Aorta (tissue), 5 donors: Measurements from ENCODE around the gene RUNX2. TPM values are rescaled to one million over a fixed set of nuclear protein-coding genes. Genes with fewer than 3 reads are reported as not detected.

Experiments
- ATAC-seq: fragments of 200-7000 bp; cut with Tn5 transposase; one replicate; pipeline ENCODE4 v1.9.1; 2022; ENCODE audit warnings: moderate library complexity; ENCODE audit not compliant: low FRiP score
- DNase-seq, 2 donors: peaks; one replicate each; pipeline ENCODE4 v3.0.0-alpha.2; 2020
- H3K27ac ChIP-seq, 2 donors: one replicate each; pipeline ENCODE4 v1.5.1; 2013; ENCODE audit warnings: low read length in 2 of 2, mild to moderate bottlenecking in 2 of 2, moderate library complexity in 2 of 2, control low read depth in 1 of 2, inconsistent platforms in 1 of 2, low read depth in 1 of 2
- H3K27me3 ChIP-seq, 2 donors: one replicate each; pipeline ENCODE4 v1.6.1; 2013; ENCODE audit warnings: control low read depth in 1 of 2, low read length in 1 of 2, mild to moderate bottlenecking in 1 of 2, moderate library complexity in 1 of 2; ENCODE audit not compliant: insufficient read depth in 2 of 2, control insufficient read depth in 1 of 2
- H3K36me3 ChIP-seq, 2 donors: one replicate each; pipeline ENCODE4 v1.6.1; 2013; ENCODE audit warnings: control low read depth in 1 of 2, low read length in 1 of 2, mild to moderate bottlenecking in 1 of 2; ENCODE audit not compliant: insufficient read depth in 2 of 2, control insufficient read depth in 1 of 2
- H3K4me1 ChIP-seq, 2 donors: one replicate each; pipeline ENCODE4 v1.6.1; 2013; ENCODE audit warnings: low read length in 2 of 2, control low read depth in 1 of 2, mild to moderate bottlenecking in 1 of 2, moderate library complexity in 1 of 2; ENCODE audit not compliant: insufficient read depth in 2 of 2, control insufficient read depth in 1 of 2
- H3K4me3 ChIP-seq, 2 donors: one replicate each; pipeline ENCODE4 v1.5.1; 2013; ENCODE audit warnings: low read length in 2 of 2, control low read depth in 1 of 2, mild to moderate bottlenecking in 1 of 2
- H3K9me3 ChIP-seq: one replicate; pipeline ENCODE4 v1.6.1; 2013; ENCODE audit warnings: mild to moderate bottlenecking, low read length; ENCODE audit not compliant: control insufficient read depth
- WGBS, 2 donors: extraction: QIAGEN DNeasy Blood & Tissue Kit; methylation state at CpG; one replicate each; pipeline ENCODE4 v1.1.7; 2013; 5-methylcytosine and 5-hydroxymethylcytosine counted together
- intact Hi-C, 2 donors: fragments of 100-400 bp; cut with DNase I; formaldehyde crosslinking; loops; one replicate each; pipeline versions ENCODE4 v1.14.2 to v1.15.0; 2022
- polyA plus RNA-seq, 2 donors: library from polyadenylated mRNA; stranded (reverse); fragments of 200-250 nt; gene quantifications; one replicate each; pipeline ENCODE4 v1.2.3, GENCODE V29; 2013
- total RNA-seq, 2 donors: library from RNA; stranded (reverse); fragmentation: NEBNext Ultra II Directional; extraction: Animal tissue kit (Norgen Biotek cat#: 25700); gene quantifications; one replicate each; pipeline ENCODE4 v1.2.1, GENCODE V29; 2021
- donor health status: healthy with polysubstance abuse.
- donor health status: Bipolar disorder and iron deficiency.
- donor health status: DM: no; HTN: no; CAD: no.
- donor health status: DM: no; HTN: no; CAD: no.
- donor health status: DM: yes; HTN: yes; CAD: no.

Gene RUNX2
- total and polyA plus RNA-seq, 4 donors, result 1.0 to 5.4 (median 1.9) TPM

DNA sequence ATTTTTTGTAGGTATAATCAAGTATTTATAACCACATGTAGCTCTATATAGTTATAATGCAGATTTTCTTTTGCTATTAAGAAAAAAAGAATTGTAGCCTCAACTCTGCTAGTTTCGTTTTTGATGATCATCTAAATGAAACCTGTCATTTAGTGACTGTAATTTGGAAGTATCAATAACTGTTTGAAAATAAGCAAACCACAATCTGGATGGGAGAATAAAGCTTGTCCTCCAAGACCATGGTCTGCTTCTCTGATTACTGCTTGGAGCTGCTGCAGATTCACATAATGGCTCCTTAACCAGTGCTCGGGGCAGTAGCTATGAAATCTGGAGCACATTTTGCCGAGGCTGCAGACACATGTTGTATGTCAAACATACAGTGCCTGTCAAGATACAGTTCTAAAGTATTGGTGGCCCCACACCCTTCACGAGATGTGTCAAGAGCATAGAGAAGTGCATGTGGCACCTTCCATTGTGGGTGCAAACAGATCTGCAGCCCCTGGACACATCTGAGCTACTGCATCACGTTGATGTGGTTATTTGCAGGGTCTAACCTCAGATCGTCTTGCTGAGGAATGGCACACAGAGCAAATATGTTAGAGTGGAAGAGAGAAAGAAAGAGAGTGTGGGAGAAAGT, 305.3 kb downstream of the RUNX2 start:
- DNase-seq (no peak), ATAC-seq (no peak)
- H3K9me3 ChIP-seq, result peaks cover 1% of the 10 kb centered on the region
- H3K36me3 ChIP-seq, result no peaks in the 10 kb centered on the region
- H3K4me1 ChIP-seq, result no peaks in the 10 kb centered on the region
- no peak overlapping the region for H3K27ac ChIP-seq
- intact Hi-C loops, result no loop called here
- no peak overlapping the region for H3K4me3 ChIP-seq
- WGBS, 2 donors, result 54 to 75% methylated on average over 6 of the region's 6 CpGs
- no peaks in the 10 kb centered on the region for H3K27me3 ChIP-seq

DNA sequence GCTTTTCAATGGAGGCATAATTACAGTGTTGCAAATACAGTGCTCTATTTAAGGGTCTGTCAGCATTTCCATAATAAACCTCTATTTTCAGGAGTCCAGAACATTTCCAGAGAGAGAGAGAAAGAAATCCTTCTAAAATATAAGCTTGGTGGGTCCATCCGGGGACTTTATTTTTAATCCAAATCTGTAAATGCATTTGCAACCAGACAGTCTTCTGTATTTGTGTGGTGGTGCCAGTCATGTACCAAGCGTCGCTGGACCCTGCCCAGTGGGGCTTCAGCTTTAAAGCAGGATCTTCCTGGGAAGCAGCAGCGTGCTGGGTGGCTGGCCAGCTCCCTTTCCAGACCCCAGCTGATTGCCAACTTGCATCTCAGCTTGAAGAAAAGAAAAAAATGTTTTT, 306.1 kb downstream of the RUNX2 start:
- H3K27ac ChIP-seq, result no peak overlapping the region
- H3K4me1 ChIP-seq, result no peaks in the 10 kb centered on the region
- intact Hi-C loops, result no loop called here
- H3K4me3 ChIP-seq, result no peak overlapping the region
- DNase-seq, result no peak
- no peaks in the 10 kb centered on the region for H3K27me3 ChIP-seq
- no peaks in the 10 kb centered on the region for H3K36me3 ChIP-seq
- H3K9me3 ChIP-seq, result peaks cover 1% of the 10 kb centered on the region
- no peak for ATAC-seq
- 33 to 38% methylated on average over 4 of the region's 4 CpGs for WGBS, 2 donors

DNA sequence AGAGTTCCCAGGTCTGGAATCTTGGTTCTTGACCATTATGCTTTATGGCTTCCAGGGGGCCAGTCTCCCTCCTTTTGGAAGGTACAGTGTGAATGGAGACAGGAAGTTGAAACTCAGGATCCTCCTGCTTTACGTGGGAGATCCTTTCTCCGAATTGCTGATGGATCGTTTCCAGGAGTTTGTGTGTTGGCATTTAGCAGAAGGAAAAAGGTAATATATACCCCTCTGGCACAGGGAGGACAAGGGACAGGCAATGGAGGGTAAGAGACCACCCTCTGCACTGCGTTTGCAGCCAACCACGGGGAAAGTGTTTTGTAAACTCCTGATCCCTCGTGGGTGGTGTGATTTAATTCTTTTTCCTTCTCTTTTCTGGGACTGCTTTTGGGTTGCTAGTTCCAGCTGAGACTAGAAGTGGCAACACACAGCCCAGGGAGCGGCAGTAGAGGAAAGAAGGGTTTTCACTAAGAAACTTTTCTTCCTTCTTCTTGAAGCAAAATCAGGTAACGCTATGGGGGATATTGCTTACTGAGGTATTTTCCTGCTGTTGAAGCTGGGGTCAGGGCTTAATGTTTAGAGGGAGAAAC, 307.2 kb downstream of the RUNX2 start:
- intact Hi-C loops, result no loop called here
- Histone ChIP-seq H3K4me3 (no peak overlapping the region), H3K27me3 (no peaks in the 10 kb centered on the region), H3K36me3 (no peaks in the 10 kb centered on the region), H3K4me1 (no peaks in the 10 kb centered on the region), H3K27ac (no peak overlapping the region), H3K9me3 (no peaks in the 10 kb centered on the region)
- 50 to 58% methylated on average over 8 of the region's 8 CpGs for WGBS, 2 donors
- DNase-seq (no peak), ATAC-seq (no peak)

DNA sequence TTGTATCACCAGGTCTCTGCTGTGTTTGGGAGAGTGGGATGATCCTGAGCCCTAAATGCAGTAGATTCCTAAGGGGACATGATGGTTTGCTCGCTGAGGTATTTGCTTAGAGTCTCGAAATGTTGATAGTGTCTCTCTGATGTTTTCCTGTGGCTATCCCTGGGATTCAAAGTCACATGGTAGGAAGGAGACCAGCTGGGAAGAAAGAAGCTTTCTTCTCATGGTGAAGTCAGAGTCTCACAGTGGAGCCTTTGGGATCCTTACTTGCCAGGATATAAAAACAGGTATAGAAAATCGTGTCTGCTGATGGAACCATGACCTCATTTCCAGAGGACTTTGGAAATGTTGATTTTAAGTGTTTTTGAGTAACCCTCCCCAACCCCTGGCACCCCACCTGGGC, 308.9 kb downstream of the RUNX2 start:
- intact Hi-C loops, result no loop called here
- H3K9me3 ChIP-seq, result no peaks in the 10 kb centered on the region
- no peaks in the 10 kb centered on the region for H3K36me3 ChIP-seq
- H3K4me3 ChIP-seq, result no peak overlapping the region
- ATAC-seq, result no peak
- H3K27me3 ChIP-seq, result no peaks in the 10 kb centered on the region
- no peak overlapping the region for H3K27ac ChIP-seq
- H3K4me1 ChIP-seq, result no peaks in the 10 kb centered on the region
- 82 to 83% methylated on average over 3 of the region's 3 CpGs for WGBS, 2 donors
- no peak for DNase-seq

DNA sequence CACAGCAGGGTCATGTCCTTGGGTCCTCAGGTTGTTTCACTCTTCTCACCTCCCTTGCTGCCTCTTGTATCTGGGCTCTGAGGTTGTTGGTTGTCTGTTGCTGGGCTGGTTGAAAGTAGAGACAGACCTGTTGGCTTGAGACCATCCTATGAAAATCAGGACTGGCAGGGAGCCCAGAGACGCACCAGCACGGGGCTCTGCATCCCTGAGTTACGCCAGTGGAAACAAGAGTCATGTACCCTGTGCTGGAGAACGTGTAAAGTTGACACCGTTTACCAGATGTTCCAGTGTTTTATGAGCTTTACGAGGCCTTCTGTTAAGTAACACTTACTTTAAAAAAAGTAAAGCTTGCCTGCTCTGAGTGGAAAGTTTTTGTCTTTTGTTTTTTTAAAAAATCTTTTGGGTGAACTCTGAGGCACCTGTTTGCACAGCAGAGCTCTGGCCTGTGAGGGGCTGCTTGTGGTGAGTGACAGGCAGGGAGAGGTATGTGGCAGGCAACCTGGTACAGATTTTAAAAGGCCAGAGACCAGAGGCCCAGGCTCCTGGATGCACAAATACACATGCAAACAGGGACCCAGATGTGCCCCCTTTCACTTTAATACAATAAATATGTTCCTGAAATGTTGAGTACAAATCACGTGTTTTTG, 309.6 kb downstream of the RUNX2 start:
- H3K27ac ChIP-seq, result no peak overlapping the region
- H3K36me3 ChIP-seq, result no peaks in the 10 kb centered on the region
- DNase-seq (no peak), ATAC-seq (no peak)
- no peaks in the 10 kb centered on the region for H3K9me3 ChIP-seq
- 48 to 59% methylated on average over 7 of the region's 7 CpGs for whole genome bisulfite sequencing, 2 donors
- H3K4me3 ChIP-seq, result no peak overlapping the region
- no peaks in the 10 kb centered on the region for H3K27me3 ChIP-seq
- intact Hi-C loops, result no loop called here
- no peaks in the 10 kb centered on the region for H3K4me1 ChIP-seq

DNA sequence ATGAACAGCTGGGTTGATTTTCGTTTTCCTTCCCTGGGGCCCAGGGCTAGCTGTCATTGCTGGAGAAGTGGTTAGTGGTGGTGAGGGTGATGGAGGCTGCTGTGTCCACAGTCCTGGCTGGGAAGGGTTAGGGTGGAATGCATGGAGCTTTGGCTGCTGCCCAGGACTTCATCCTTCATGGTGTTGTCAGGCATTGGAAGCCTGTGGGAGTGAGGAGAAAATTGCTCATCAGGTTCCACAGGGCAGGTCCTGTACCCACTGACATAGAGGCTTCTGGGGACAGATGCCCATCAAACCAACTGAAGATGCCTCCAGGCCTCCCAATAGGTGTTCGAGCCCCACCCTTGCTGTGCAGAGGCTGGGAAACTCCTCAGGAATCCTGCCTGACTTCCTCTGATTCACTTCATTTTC, 312.0 kb downstream of the RUNX2 start:
- no peak overlapping the region for H3K27ac ChIP-seq
- ATAC-seq, result no peak
- no peaks in the 10 kb centered on the region for H3K27me3 ChIP-seq
- H3K4me3 ChIP-seq, result no peak overlapping the region
- H3K9me3 ChIP-seq, result no peaks in the 10 kb centered on the region
- H3K36me3 ChIP-seq, result no peaks in the 10 kb centered on the region
- intact Hi-C loops, result no loop called here
- DNase-seq, result no peak
- no peaks in the 10 kb centered on the region for H3K4me1 ChIP-seq
- 50 to 66% methylated on average over 2 of the region's 2 CpGs for WGBS, 2 donors

DNA sequence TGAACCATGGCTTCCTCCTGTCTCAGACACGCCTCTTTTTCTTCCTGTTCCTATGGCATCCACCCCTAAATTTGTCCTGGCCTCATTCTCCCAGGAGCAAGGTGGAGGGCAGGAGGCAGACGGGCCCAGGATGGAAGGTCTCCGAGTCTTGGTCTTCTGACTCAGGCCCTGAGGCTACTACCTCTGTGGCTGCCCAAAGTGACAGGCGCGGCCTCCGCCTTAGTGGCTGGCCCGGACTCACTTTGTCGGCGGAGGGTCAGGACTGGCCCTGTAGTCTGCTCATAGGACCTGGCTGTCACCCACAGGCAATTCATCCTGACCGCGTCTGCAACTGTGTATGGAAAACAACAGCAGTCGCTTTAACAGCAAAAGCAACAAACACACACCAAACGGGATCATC, 312.7 kb downstream of the RUNX2 start:
- Histone ChIP-seq H3K36me3 (no peaks in the 10 kb centered on the region), H3K4me1 (no peaks in the 10 kb centered on the region), H3K27me3 (no peaks in the 10 kb centered on the region), H3K4me3 (no peak overlapping the region), H3K27ac (no peak overlapping the region), H3K9me3 (no peaks in the 10 kb centered on the region)
- 86 to 88% methylated on average over 13 of the region's 13 CpGs for WGBS, 2 donors
- ATAC-seq (no peak), DNase-seq (no peak)
- intact Hi-C loops, result no loop called here

DNA sequence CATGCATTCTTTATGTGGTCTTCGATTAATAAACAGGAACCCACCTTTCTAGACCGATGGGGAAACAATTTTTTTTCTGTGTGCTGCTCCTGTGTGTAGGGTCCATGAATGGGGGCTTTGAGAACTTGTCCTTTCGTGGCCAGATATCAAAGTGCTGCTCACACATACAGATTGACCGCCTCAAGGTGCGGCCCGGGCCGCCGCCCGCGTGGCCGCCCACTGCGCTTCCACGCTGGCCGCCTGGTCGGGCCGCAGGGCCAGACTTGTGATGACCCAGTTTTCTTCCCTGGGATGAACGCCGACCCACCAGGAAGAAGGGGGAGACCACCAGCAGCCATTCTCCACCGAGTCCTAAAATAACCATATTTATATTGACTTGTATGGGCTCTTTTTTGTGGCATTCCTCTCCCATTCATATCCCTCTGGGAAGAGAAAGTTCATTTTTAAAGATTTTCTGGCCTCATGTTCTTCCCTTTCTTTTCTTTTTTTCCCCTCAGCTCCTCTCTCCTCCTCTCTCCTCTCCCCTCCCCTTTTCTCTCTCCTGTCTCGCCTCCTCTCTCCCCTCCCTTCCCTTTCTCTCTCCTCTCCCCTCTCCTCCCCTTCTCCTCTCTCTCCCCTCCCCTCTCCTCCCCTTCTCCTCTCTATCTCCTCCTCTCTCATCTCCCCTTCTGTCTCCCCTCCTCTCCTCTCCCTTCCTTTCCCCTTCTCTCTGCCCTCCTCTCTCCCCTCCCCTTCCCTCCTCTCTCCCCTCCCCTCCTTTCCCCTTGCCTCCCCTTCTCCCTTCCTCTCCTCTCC, 314.4 kb downstream of the RUNX2 start:
- DNase-seq (no peak), ATAC-seq (no peak)
- no peaks in the 10 kb centered on the region for H3K9me3 ChIP-seq
- no peak overlapping the region for H3K27ac ChIP-seq
- 84 to 87% methylated on average over 20 of the region's 20 CpGs for WGBS, 2 donors
- no peaks in the 10 kb centered on the region for H3K36me3 ChIP-seq
- no peak overlapping the region for H3K4me3 ChIP-seq
- H3K4me1 ChIP-seq, result no peaks in the 10 kb centered on the region
- intact Hi-C loops, result no loop called here
- no peaks in the 10 kb centered on the region for H3K27me3 ChIP-seq
